Osteoblast (primary cell): ENCODE data around the gene SYNM. TPM values are rescaled to one million over a fixed set of nuclear protein-coding genes. Genes with fewer than 3 reads are reported as not detected.
A peak's percentile ranks its signal among the peaks of the same experiment; 100 is the strongest.

ENCODE experiments used
- DNase-seq: peaks from one replicate; pipeline ENCODE4 v3.0.0; 2011; ENCODE audit warnings: low spot score, mixed read lengths; ENCODE audit not compliant: insufficient read length; ENCODE audit errors: missing footprints
- H2AFZ ChIP-seq: 2 replicates; pipeline ENCODE4 v1.6.0; 2011; ENCODE audit warnings: mild to moderate bottlenecking, low read length
- H3K27ac ChIP-seq: 2 replicates; pipeline ENCODE4 v1.5.1; 2011; ENCODE audit warnings: mild to moderate bottlenecking, low read depth, low read length, moderate library complexity
- H3K27me3 ChIP-seq: 2 replicates; pipeline ENCODE4 v1.6.0; 2012; ENCODE audit warnings: mild to moderate bottlenecking, control low read depth, inconsistent platforms, low read length, moderate library complexity; ENCODE audit not compliant: insufficient read depth
- H3K36me3 ChIP-seq: 2 replicates; pipeline ENCODE4 v1.5.1; 2011; ENCODE audit warnings: mild to moderate bottlenecking, low read length, control low read depth, moderate library complexity; ENCODE audit not compliant: insufficient read depth
- H3K4me1 ChIP-seq: 2 replicates; pipeline ENCODE4 v1.5.1; 2011; ENCODE audit warnings: mild to moderate bottlenecking, low read length, control low read depth, moderate library complexity; ENCODE audit not compliant: insufficient read depth
- H3K4me2 ChIP-seq: 2 replicates; pipeline ENCODE4 v1.6.0; 2011; ENCODE audit warnings: mild to moderate bottlenecking, low read length; ENCODE audit not compliant: insufficient read depth
- H3K4me3 ChIP-seq: fragments of 200-600 bp; sonication (generic); 3 replicates; pipeline ENCODE4 v1.5.1; 2012; ENCODE audit warnings: mild to moderate bottlenecking, low read length, inconsistent platforms; ENCODE audit not compliant: insufficient read depth
- H3K79me2 ChIP-seq: 2 replicates; pipeline ENCODE4 v1.6.0; 2012; ENCODE audit warnings: mild to moderate bottlenecking, low read length, control low read depth, inconsistent platforms; ENCODE audit not compliant: insufficient read depth
- H3K9me3 ChIP-seq: 2 replicates; pipeline ENCODE4 v1.5.1; 2011; ENCODE audit warnings: low read depth, low read length, control low read depth
- H4K20me1 ChIP-seq: 2 replicates; pipeline ENCODE4 v1.6.0; 2012; ENCODE audit warnings: mild to moderate bottlenecking, low read length, control low read depth; ENCODE audit not compliant: insufficient read depth
- total RNA-seq: library from RNA; depleted of rRNA; stranded (reverse); fragments of >200 nt; gene quantifications from 2 replicates; pipeline ENCODE4 v1.2.3, GENCODE V29; 2012
- TF ChIP-seq, protein P1 (sequence below): IDR thresholded peaks from 2 replicates; pipeline ENCODE4 v1.5.1; 2011; ENCODE audit warnings: mild to moderate bottlenecking, low read depth, low read length, moderate library complexity; ENCODE audit errors: extremely low read depth

SYNM gene
- total RNA-seq, 1 donor = 4.0 TPM

DNA sequence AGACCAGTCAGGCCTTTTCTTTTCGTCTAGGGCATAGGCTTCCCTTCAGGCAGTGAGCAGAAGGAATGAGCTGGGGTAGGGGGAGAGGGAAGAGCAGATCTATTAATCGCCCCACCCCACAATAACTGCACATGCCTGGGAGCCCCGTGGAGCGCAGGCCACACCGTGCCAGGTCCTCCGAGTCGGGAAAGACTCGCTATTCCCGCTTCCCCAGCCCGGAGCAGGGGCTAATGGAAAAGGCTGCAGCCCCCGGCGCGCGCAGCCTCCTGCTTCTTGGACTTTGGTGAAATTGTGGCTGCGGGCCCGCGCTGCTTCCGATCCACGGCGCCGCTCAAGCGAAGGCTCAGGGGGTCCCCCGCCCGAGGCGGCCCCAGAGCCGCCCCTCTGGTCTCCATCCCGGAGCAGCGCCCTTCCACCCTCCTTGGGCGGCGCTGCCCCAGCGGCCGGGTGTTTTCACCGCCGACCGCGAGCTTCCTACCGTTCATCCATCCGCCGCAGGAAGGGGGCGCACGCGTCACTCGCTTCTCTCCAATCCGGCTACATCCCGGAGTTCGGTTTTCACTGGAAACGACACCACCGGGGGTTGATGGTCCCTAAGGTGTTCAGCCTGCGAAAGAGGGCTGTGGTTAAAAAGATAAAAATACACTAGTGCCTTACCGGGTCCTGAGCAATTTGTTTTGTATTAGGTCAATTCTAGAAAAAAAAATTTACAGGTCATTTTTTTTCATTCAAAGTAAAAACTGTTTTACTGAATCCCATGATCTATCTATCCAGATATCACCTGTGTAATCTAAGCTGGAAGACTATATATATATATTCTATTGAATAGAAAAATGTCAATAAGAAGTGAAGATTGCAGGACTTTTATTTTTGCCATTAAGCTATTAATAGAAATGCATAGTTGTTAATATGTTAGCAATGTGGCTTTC, 4.4 kb upstream of the SYNM start:
- Histone ChIP-seq H3K4me2 (peak overlapping the region; percentile 80), H3K27me3 (peaks cover 35% of the 10 kb centered on the region), H4K20me1 (no peaks in the 10 kb centered on the region), H3K9me3 (no peaks in the 10 kb centered on the region), H3K79me2 (no peaks in the 10 kb centered on the region), H3K36me3 (no peaks in the 10 kb centered on the region), H3K4me1 (no peaks in the 10 kb centered on the region), H3K4me3 (peak overlapping the region; percentile 66), H2AFZ (peak overlapping the region; percentile 85), H3K27ac (no peak overlapping the region)
- TF ChIP-seq, protein P1, sequence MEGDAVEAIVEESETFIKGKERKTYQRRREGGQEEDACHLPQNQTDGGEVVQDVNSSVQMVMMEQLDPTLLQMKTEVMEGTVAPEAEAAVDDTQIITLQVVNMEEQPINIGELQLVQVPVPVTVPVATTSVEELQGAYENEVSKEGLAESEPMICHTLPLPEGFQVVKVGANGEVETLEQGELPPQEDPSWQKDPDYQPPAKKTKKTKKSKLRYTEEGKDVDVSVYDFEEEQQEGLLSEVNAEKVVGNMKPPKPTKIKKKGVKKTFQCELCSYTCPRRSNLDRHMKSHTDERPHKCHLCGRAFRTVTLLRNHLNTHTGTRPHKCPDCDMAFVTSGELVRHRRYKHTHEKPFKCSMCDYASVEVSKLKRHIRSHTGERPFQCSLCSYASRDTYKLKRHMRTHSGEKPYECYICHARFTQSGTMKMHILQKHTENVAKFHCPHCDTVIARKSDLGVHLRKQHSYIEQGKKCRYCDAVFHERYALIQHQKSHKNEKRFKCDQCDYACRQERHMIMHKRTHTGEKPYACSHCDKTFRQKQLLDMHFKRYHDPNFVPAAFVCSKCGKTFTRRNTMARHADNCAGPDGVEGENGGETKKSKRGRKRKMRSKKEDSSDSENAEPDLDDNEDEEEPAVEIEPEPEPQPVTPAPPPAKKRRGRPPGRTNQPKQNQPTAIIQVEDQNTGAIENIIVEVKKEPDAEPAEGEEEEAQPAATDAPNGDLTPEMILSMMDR = peak; percentile 79
- DNase-seq = peak; percentile 97

DNA sequence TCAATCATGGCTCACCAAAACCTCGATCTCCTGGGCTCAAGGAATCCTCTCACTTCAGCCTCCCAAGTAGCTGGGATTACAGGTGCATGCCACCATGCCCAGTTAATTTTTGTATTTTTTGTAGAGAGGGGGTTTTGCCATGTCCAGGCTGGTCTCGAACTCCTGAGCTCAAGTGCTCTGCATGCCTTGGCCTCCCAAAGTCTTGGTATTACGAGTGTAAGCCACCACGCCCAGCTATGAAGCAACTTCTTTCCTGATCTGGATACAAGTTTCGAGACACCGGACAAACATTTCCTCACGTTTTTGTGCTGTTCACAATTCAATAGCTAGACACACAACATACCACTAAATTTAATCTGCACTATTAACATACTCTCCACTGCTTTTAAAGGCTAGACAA, 3.4 kb upstream of the SYNM start:
- H2AFZ ChIP-seq = no peak overlapping the region
- DNase-seq = peak; percentile 3
- H3K27me3 ChIP-seq = peaks cover 35% of the 10 kb centered on the region
- no peak overlapping the region for H3K4me3 ChIP-seq
- H3K36me3 ChIP-seq = no peaks in the 10 kb centered on the region
- no peaks in the 10 kb centered on the region for H3K9me3 ChIP-seq
- H3K27ac ChIP-seq = no peak overlapping the region
- TF ChIP-seq, protein P1 = no peak
- no peaks in the 10 kb centered on the region for H3K4me1 ChIP-seq
- H3K79me2 ChIP-seq = no peaks in the 10 kb centered on the region
- H3K4me2 ChIP-seq = no peak overlapping the region
- H4K20me1 ChIP-seq = no peaks in the 10 kb centered on the region

DNA sequence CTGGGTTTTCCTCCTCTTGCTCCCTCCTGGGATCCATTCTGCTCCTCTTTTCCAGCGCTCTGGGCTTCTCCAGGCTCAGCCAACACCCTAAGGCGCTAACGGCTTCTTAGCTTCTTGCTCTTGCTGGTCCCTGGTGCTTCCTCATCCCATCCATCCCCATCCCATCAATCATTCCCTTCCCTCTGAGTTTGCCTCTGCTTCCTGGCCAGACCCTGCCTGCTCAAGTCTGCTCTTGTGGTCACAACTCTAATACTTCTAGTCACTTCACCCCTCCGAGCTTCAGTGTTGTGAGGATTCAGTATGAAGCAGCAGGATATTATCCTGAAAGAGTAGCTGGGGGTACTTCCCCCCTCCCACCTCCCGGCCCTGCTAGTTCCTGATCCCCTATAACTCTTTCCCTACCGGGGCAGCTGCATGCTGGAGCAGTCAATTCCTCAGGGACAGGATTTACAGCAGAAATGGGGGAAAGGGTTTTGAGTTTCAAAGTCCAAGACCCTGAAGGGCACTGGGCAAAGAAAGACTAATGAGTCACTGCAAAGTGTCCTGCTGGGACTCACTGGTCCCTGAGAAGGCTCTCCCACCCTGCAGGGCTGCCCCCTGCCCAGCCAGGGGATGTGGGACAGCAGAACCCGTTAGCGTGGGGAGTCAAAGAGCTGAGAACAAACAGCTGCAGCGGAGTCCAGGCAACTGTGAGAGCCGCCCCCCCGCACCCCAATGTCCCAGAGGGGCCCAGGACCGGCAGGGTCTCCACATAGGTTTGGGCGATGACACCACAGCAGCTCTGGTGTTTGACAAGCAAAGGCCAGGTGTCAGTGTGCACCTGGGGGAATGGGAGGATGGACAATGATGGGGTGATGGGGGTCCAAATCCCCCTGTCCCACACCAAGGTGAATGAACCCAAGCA, 2.3 kb upstream of the SYNM start:
- H3K4me2 ChIP-seq = no peak overlapping the region
- no peaks in the 10 kb centered on the region for H3K79me2 ChIP-seq
- H3K27me3 ChIP-seq = peaks cover 35% of the 10 kb centered on the region
- no peak overlapping the region for H3K27ac ChIP-seq
- no peaks in the 10 kb centered on the region for H3K9me3 ChIP-seq
- peak; percentile 66 for DNase-seq
- H3K4me1 ChIP-seq = peaks cover 4% of the 10 kb centered on the region
- TF ChIP-seq, protein P1 = no peak
- H3K4me3 ChIP-seq = no peak overlapping the region
- H2AFZ ChIP-seq = no peak overlapping the region
- no peaks in the 10 kb centered on the region for H3K36me3 ChIP-seq
- no peaks in the 10 kb centered on the region for H4K20me1 ChIP-seq
